Measurements from ENCODE around the gene LAMC3. TPM values are rescaled to one million over a fixed set of nuclear protein-coding genes. Genes with fewer than 3 reads are reported as not detected.

The LAMC3 gene
- total and polyA plus RNA-seq, 5 donors from 2014 or later = 0.37 to 1.2 (median 0.66) TPM

- Histone ChIP-seq H3K9me3 (ENCODE audit: control insufficient read depth in 2 of 2, low read length in 2 of 2) (no peaks in the 10 kb centered on the region), H3K4me3 (ENCODE audit: low read depth, low read length) (no peak overlapping the region), H3K27me3 (ENCODE audit: control insufficient read depth, insufficient read depth, low read length) (no peaks in the 10 kb centered on the region), H3K4me1 (ENCODE audit: control insufficient read depth, insufficient read depth, low read length, poor library complexity, severe bottlenecking) (no peaks in the 10 kb centered on the region), H3K27ac (ENCODE audit: insufficient read depth, low read length, poor library complexity, severe bottlenecking) (no peak overlapping the region), H3K36me3 (ENCODE audit: control insufficient read depth, insufficient read depth, low read length) (no peaks in the 10 kb centered on the region)
- no peaks in the 10 kb centered on the region for H3K27me3 Mint-ChIP-seq
- H3K36me3 Mint-ChIP-seq = no peaks in the 10 kb centered on the region
- ATAC-seq (ENCODE audit: low read depth in 2 of 2) = no peak
- no peak for DNase-seq
- no peak overlapping the region for H3K4me3 Mint-ChIP-seq
- no peaks in the 10 kb centered on the region for H3K9me3 Mint-ChIP-seq
- no peak overlapping the region for H3K27ac Mint-ChIP-seq
- H3K4me1 Mint-ChIP-seq = no peaks in the 10 kb centered on the region
These were observed 27.8 kb upstream of the LAMC3 start for GRCh38 chr9:130981002-130981755.

DNA sequence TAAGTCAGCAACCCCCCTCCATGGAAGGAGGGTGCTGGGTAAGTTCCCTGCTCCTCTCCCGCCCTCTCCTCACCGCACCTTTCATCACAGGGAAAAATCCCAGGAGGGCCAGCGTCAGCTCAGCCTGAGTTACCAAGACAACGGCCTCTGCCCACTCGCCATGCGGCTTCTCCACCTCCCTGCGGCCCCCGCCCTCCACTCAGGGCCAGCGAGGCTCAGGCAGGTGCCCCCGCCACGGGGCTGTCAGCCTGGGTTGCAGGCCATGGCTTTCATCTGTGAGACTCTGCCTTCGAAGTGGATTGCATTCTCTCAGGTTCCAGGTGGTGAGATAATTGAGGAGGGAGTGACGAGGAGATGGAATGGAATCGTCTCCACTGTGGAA is 27.2 kb upstream of the LAMC3 start:
- Mint-ChIP-seq H3K27me3 (no peaks in the 10 kb centered on the region), H3K9me3 (no peaks in the 10 kb centered on the region), H3K36me3 (no peaks in the 10 kb centered on the region), H3K27ac (no peak overlapping the region), H3K4me3 (no peak overlapping the region), H3K4me1 (no peaks in the 10 kb centered on the region)
- DNase-seq = no peak
- Histone ChIP-seq H3K27ac (ENCODE audit: insufficient read depth, low read length, poor library complexity, severe bottlenecking) (no peak overlapping the region), H3K27me3 (ENCODE audit: control insufficient read depth, insufficient read depth, low read length) (no peaks in the 10 kb centered on the region), H3K4me3 (ENCODE audit: low read depth, low read length) (no peak overlapping the region), H3K9me3 (ENCODE audit: control insufficient read depth in 2 of 2, low read length in 2 of 2) (no peaks in the 10 kb centered on the region), H3K4me1 (ENCODE audit: control insufficient read depth, insufficient read depth, low read length, poor library complexity, severe bottlenecking) (no peaks in the 10 kb centered on the region), H3K36me3 (ENCODE audit: control insufficient read depth, insufficient read depth, low read length) (no peaks in the 10 kb centered on the region)
- no peak for ATAC-seq (ENCODE audit: low read depth in 2 of 2)

- no peak overlapping the region for H3K27ac ChIP-seq (ENCODE audit: insufficient read depth, low read length, poor library complexity, severe bottlenecking)
- no peak for DNase-seq
- no peaks in the 10 kb centered on the region for H3K4me1 ChIP-seq (ENCODE audit: control insufficient read depth, insufficient read depth, low read length, poor library complexity, severe bottlenecking)
- no peak overlapping the region for H3K4me3 ChIP-seq (ENCODE audit: low read depth, low read length)
- H3K27me3 ChIP-seq (ENCODE audit: control insufficient read depth, insufficient read depth, low read length) = no peaks in the 10 kb centered on the region
- no peaks in the 10 kb centered on the region for H3K36me3 ChIP-seq (ENCODE audit: control insufficient read depth, insufficient read depth, low read length)
- Mint-ChIP-seq H3K36me3 (no peaks in the 10 kb centered on the region), H3K4me3 (no peak overlapping the region), H3K27me3 (no peaks in the 10 kb centered on the region), H3K9me3 (no peaks in the 10 kb centered on the region), H3K4me1 (no peaks in the 10 kb centered on the region), H3K27ac (no peak overlapping the region)
- H3K9me3 ChIP-seq (ENCODE audit: control insufficient read depth in 2 of 2, low read length in 2 of 2) = no peaks in the 10 kb centered on the region
- no peak for ATAC-seq (ENCODE audit: low read depth in 2 of 2)
These were observed 26.2 kb upstream of the LAMC3 start for GRCh38 chr9:130982636-130983358.

DNA sequence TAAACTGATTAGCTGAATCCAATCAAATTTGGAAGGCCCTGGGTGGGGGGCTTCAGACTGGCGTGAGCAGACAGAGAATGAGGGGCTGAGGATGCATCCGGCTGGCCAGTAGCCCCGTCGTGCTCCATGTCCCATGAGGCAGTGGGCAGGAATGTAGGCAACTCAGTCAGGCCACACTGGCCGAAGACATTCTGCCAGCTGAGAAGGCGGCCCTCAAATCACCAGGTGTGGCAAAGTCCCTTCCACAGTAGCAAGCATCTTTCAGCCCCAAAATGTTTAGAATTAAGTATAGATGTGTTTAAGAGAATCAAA is 25.7 kb upstream of the LAMC3 start:
- no peaks in the 10 kb centered on the region for H3K27me3 Mint-ChIP-seq
- H3K4me3 Mint-ChIP-seq = no peak overlapping the region
- ATAC-seq (ENCODE audit: low read depth in 2 of 2) = no peak
- Histone ChIP-seq H3K27ac (ENCODE audit: insufficient read depth, low read length, poor library complexity, severe bottlenecking) (no peak overlapping the region), H3K4me3 (ENCODE audit: low read depth, low read length) (no peak overlapping the region), H3K4me1 (ENCODE audit: control insufficient read depth, insufficient read depth, low read length, poor library complexity, severe bottlenecking) (no peaks in the 10 kb centered on the region), H3K36me3 (ENCODE audit: control insufficient read depth, insufficient read depth, low read length) (no peaks in the 10 kb centered on the region), H3K27me3 (ENCODE audit: control insufficient read depth, insufficient read depth, low read length) (no peaks in the 10 kb centered on the region), H3K9me3 (ENCODE audit: control insufficient read depth in 2 of 2, low read length in 2 of 2) (no peaks in the 10 kb centered on the region)
- DNase-seq = no peak
- no peaks in the 10 kb centered on the region for H3K4me1 Mint-ChIP-seq
- H3K36me3 Mint-ChIP-seq = no peaks in the 10 kb centered on the region
- no peak overlapping the region for H3K27ac Mint-ChIP-seq
- no peaks in the 10 kb centered on the region for H3K9me3 Mint-ChIP-seq

- no peak overlapping the region for H3K27ac ChIP-seq (ENCODE audit: insufficient read depth, low read length, poor library complexity, severe bottlenecking)
- Mint-ChIP-seq H3K27me3 (no peaks in the 10 kb centered on the region), H3K9me3 (peaks cover 0 to 1% (median 0%) of the 10 kb centered on the region in 7 donors), H3K4me1 (no peaks in the 10 kb centered on the region), H3K4me3 (no peak overlapping the region), H3K36me3 (no peaks in the 10 kb centered on the region), H3K27ac (no peak overlapping the region)
- no peak overlapping the region for H3K4me3 ChIP-seq (ENCODE audit: low read depth, low read length)
- H3K9me3 ChIP-seq (ENCODE audit: control insufficient read depth in 2 of 2, low read length in 2 of 2) = no peaks in the 10 kb centered on the region
- no peak for DNase-seq
- H3K4me1 ChIP-seq (ENCODE audit: control insufficient read depth, insufficient read depth, low read length, poor library complexity, severe bottlenecking) = no peaks in the 10 kb centered on the region
- no peaks in the 10 kb centered on the region for H3K27me3 ChIP-seq (ENCODE audit: control insufficient read depth, insufficient read depth, low read length)
- no peak for ATAC-seq (ENCODE audit: low read depth in 2 of 2)
- no peaks in the 10 kb centered on the region for H3K36me3 ChIP-seq (ENCODE audit: control insufficient read depth, insufficient read depth, low read length)
These were observed 25.0 kb upstream of the LAMC3 start for GRCh38 chr9:130983970-130984369.

DNA sequence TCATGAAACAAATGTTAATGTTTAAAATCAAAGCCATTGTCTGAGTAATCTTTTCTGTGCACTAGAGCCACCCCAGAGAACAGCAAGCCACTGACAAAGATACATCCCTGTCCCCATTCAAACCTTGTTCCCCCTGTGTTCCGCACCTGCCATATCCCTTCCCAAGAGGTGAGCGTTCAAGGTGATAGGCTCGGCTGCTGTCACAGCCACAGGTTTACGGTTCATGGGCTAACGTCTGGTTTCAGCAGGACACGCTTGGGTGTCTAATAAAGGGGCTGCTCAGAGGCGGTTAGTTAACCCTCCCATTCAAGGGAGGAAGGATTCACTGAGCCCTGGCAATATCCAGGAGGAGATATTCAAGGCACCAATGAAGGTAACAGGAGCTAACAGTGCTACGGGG is 24.5 kb upstream of the LAMC3 start:
- ATAC-seq (ENCODE audit: low read depth in 2 of 2) = no peak
- H3K4me1 Mint-ChIP-seq = no peaks in the 10 kb centered on the region
- no peak for DNase-seq
- H3K4me3 Mint-ChIP-seq = no peak overlapping the region
- H3K4me3 ChIP-seq (ENCODE audit: low read depth, low read length) = no peak overlapping the region
- H3K36me3 Mint-ChIP-seq = no peaks in the 10 kb centered on the region
- no peaks in the 10 kb centered on the region for H3K36me3 ChIP-seq (ENCODE audit: control insufficient read depth, insufficient read depth, low read length)
- H3K9me3 ChIP-seq (ENCODE audit: control insufficient read depth in 2 of 2, low read length in 2 of 2) = no peaks in the 10 kb centered on the region
- no peaks in the 10 kb centered on the region for H3K27me3 ChIP-seq (ENCODE audit: control insufficient read depth, insufficient read depth, low read length)
- H3K27me3 Mint-ChIP-seq = no peaks in the 10 kb centered on the region
- H3K27ac Mint-ChIP-seq = no peak overlapping the region
- H3K27ac ChIP-seq (ENCODE audit: insufficient read depth, low read length, poor library complexity, severe bottlenecking) = no peak overlapping the region
- peaks cover 0 to 1% (median 0%) of the 10 kb centered on the region in 7 donors for H3K9me3 Mint-ChIP-seq
- H3K4me1 ChIP-seq (ENCODE audit: control insufficient read depth, insufficient read depth, low read length, poor library complexity, severe bottlenecking) = no peaks in the 10 kb centered on the region

DNA sequence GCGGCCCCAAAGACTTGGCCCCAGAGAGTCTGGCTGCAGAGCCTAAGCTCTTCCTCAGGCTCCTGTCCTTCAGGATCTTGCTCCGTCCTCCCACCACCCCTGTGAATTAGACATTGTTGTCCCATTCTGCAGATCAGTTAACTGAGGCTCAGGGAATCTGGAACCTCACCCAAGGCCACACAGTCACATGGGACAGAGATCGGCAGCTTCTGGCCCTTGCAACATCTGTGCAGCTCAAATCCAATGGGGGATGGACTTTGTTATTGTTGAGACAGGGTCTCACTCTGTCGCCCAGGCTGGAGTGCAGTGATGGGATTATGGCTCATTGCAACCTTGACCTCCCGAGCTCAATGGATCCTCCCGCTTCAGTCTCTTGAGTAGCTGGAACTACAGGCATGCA is 23.9 kb upstream of the LAMC3 start:
- no peaks in the 10 kb centered on the region for H3K27me3 ChIP-seq (ENCODE audit: control insufficient read depth, insufficient read depth, low read length)
- no peaks in the 10 kb centered on the region for H3K9me3 ChIP-seq (ENCODE audit: control insufficient read depth in 2 of 2, low read length in 2 of 2)
- peaks cover 0 to 1% (median 0%) of the 10 kb centered on the region in 7 donors for H3K9me3 Mint-ChIP-seq
- DNase-seq (no peak), ATAC-seq (ENCODE audit: low read depth in 2 of 2) (no peak)
- H3K4me3 Mint-ChIP-seq = no peak overlapping the region
- no peak overlapping the region for H3K27ac ChIP-seq (ENCODE audit: insufficient read depth, low read length, poor library complexity, severe bottlenecking)
- no peaks in the 10 kb centered on the region for H3K27me3 Mint-ChIP-seq
- no peak overlapping the region for H3K4me3 ChIP-seq (ENCODE audit: low read depth, low read length)
- H3K4me1 Mint-ChIP-seq = no peaks in the 10 kb centered on the region
- no peaks in the 10 kb centered on the region for H3K4me1 ChIP-seq (ENCODE audit: control insufficient read depth, insufficient read depth, low read length, poor library complexity, severe bottlenecking)
- H3K36me3 Mint-ChIP-seq = no peaks in the 10 kb centered on the region
- H3K27ac Mint-ChIP-seq = no peak overlapping the region
- H3K36me3 ChIP-seq (ENCODE audit: control insufficient read depth, insufficient read depth, low read length) = no peaks in the 10 kb centered on the region

- Mint-ChIP-seq H3K4me1 (no peaks in the 10 kb centered on the region), H3K27me3 (no peaks in the 10 kb centered on the region), H3K27ac (no peak overlapping the region), H3K9me3 (peaks cover 0 to 1% (median 0%) of the 10 kb centered on the region in 7 donors), H3K4me3 (no peak overlapping the region), H3K36me3 (no peaks in the 10 kb centered on the region)
- H3K9me3 ChIP-seq (ENCODE audit: control insufficient read depth in 2 of 2, low read length in 2 of 2) = no peaks in the 10 kb centered on the region
- DNase-seq (no peak), ATAC-seq (ENCODE audit: low read depth in 2 of 2) (no peak)
- no peaks in the 10 kb centered on the region for H3K27me3 ChIP-seq (ENCODE audit: control insufficient read depth, insufficient read depth, low read length)
- no peak overlapping the region for H3K27ac ChIP-seq (ENCODE audit: insufficient read depth, low read length, poor library complexity, severe bottlenecking)
- H3K4me3 ChIP-seq (ENCODE audit: low read depth, low read length) = no peak overlapping the region
- no peaks in the 10 kb centered on the region for H3K36me3 ChIP-seq (ENCODE audit: control insufficient read depth, insufficient read depth, low read length)
- no peaks in the 10 kb centered on the region for H3K4me1 ChIP-seq (ENCODE audit: control insufficient read depth, insufficient read depth, low read length, poor library complexity, severe bottlenecking)
These were observed 23.3 kb upstream of the LAMC3 start for GRCh38 chr9:130985606-130986162.

Measured in CD4-positive, CD25-positive, alpha-beta regulatory T cell (primary cell).